Prostate gland (tissue), 2 donors: ENCODE measurements around the gene SWSAP1.

Experiments
- CTCF ChIP-seq, 4 experiments: fragments of 200-600 bp in 2 of 4; fragments of 450-650 bp in 2 of 4; sonication (generic) in 2 of 4; IDR thresholded peaks; 1 replicate in 3 of 4; 2 replicates in 1 of 4; pipeline ENCODE4 v1.5.1; 2016 to 2019; ENCODE audit warnings: antibody characterized with exemption in 4 of 4, mild to moderate bottlenecking in 2 of 4, moderate library complexity in 2 of 4
- POLR2A ChIP-seq: fragments of 450-650 bp; IDR thresholded peaks from one replicate; pipeline ENCODE4 v1.6.1; 2016; ENCODE audit warnings: antibody characterized with exemption, mild to moderate bottlenecking
- POLR2AphosphoS5 ChIP-seq: sonication (generic); formaldehyde crosslinking; IDR thresholded peaks from one replicate; pipeline ENCODE4 v1.6.1; 2017; ENCODE audit warnings: antibody characterized with exemption

GRCh38 chr19:11377237-11377636 lies 2.8 kb downstream of the SWSAP1 start:
- TF ChIP-seq CTCF (IDR thresholded peaks at IDR 0.05) (no peak), POLR2A (peak; percentile 18), POLR2AphosphoS5 (no peak)
